PC-9 (cell line): ENCODE results near the gene SLCO4A1.

ENCODE experiments used
- EZH2 ChIP-seq: fragments of 200-600 bp; sonication (generic); IDR thresholded peaks from 2 replicates; pipeline ENCODE4 v1.8.0; 2017; ENCODE audit warnings: antibody characterized with exemption, low read depth
- TF ChIP-seq, protein P1 (sequence below): fragments of 200-600 bp; sonication (generic); conservative IDR thresholded peaks from 2 replicates; pipeline ENCODE4 v1.6.1; 2017; ENCODE audit warnings: mixed run types, antibody characterized with exemption, mild to moderate bottlenecking, moderate library complexity

- TF ChIP-seq, protein P1, sequence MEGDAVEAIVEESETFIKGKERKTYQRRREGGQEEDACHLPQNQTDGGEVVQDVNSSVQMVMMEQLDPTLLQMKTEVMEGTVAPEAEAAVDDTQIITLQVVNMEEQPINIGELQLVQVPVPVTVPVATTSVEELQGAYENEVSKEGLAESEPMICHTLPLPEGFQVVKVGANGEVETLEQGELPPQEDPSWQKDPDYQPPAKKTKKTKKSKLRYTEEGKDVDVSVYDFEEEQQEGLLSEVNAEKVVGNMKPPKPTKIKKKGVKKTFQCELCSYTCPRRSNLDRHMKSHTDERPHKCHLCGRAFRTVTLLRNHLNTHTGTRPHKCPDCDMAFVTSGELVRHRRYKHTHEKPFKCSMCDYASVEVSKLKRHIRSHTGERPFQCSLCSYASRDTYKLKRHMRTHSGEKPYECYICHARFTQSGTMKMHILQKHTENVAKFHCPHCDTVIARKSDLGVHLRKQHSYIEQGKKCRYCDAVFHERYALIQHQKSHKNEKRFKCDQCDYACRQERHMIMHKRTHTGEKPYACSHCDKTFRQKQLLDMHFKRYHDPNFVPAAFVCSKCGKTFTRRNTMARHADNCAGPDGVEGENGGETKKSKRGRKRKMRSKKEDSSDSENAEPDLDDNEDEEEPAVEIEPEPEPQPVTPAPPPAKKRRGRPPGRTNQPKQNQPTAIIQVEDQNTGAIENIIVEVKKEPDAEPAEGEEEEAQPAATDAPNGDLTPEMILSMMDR: no peak
- no peak for TF ChIP-seq EZH2
Observed at GRCh38 chr20:62665826-62666735, 23.8 kb downstream of the SLCO4A1 start.
